Putamen (tissue), 1 donor: ENCODE data around the gene ST8SIA6.
"Not testable (repeated sequence)": the region's sequence is repeated elsewhere in the genome, so short reads cannot be mapped to it uniquely, and the experiment has no call there.

Source experiments
- DNase-seq: peaks from one replicate; pipeline ENCODE4 v3.0.0-alpha.2; 2016; ENCODE audit warnings: low spot score

Gene ST8SIA6

GRCh38 chr10:17426263-17426750, 28.1 kb downstream of the ST8SIA6 start:
- no peak for DNase-seq

GRCh38 chr10:17425584-17426262, 28.7 kb downstream of the ST8SIA6 start:
- no peak for DNase-seq

GRCh38 chr10:17423632-17424186, 30.7 kb downstream of the ST8SIA6 start:
- DNase-seq: no peak

DNA sequence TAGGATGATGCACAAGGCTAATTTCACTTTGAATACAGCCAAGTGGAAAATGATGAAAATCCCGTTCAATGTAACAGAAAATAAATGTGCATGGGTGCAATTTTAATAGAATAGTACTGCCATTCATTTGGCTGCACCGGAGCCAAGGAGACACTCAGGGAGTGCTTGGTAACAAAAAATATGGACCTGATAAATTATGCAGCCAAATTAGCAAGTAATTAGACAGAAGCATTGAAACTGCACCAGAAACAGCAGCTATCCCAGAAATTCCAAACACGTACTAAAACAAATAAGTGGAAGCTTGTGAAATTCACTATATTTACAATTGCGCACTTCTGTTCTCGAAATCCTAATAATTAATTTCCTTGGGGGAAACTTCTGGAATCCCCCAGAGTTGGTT, 31.5 kb downstream of the ST8SIA6 start:
- DNase-seq: no peak

DNA sequence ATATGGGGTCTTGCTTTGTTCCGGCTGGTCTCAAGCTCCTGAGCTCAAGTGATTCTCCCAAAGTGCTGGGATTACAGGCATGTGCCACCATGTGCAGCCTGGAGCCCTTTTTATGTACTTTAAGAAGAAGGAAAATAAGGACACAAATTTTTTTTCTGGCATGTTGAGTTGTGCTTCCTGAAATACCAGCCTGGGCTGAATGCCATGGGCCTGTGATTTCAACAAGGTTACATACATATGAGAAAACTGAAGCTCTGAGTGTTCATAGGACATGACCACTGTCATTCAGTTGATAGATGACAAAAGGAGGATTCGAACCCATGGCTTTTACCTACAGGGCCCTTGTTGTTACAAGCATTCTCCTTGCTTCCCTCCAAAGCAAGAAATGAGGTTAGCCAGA, 36.1 kb downstream of the ST8SIA6 start:
- no peak for DNase-seq

DNA sequence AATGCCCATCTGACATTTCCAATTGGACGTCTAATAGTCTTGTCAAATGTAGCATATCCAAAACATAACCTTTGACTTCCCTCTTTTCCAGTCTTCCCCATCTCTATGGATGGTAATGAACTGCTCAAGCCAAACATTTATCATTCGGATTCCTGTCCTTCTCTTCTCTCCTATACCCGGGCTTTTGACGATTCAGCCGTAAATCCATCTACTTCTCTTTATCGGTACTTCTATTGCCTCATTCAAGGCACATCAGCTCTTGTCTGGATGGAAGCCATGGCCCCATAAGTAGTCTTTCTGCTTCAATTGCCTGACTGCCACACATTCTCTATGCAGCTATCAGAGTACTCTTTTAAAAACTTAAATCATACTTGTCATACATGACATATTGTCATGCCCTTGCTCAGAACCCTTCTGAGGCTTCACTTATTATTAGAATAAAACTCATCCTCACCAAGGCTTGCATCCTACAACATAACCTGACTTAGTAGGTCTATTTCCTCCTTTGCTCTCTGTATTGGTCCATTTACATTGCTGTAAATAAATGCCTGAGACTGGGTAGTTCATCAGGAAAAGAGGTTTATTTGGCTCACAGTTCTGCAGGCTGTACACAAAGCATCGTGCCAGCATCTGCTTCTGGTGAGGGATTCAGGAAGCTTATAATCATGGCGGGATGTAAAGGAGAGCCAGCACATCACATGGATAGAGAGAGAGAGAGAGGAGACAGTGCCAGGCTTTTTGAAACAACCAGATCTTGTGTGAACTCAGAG, 37.8 kb downstream of the ST8SIA6 start:
- no peak for DNase-seq

- DNase-seq: no peak
Observed at GRCh38 chr10:17415046-17415658, 39.2 kb downstream of the ST8SIA6 start.

DNA sequence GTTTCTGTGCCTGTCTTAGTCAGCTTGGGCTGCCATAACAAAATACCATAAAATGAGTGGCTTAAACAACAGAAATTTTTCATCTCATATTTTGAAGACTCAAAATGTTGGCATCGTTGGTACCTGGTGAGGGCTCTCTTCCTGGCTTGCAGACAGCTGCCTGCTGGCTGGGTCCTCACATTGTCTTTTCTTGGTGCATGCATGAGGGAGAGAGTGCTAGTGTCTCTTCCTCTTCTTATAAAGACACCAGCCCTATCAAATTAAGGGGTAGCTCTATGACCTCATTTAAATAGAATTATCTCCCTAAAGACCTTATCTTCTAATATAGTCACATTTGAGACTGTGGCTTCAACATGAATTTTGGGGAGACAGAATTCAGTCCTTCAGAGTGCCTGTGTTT, 39.9 kb downstream of the ST8SIA6 start:
- DNase-seq: no peak

- DNase-seq: no peak
Observed at GRCh38 chr10:17413876-17414275, 40.5 kb downstream of the ST8SIA6 start.

- DNase-seq: no peak
Observed at GRCh38 chr10:17412323-17412722, 42.1 kb downstream of the ST8SIA6 start.

- DNase-seq: no peak
Observed at GRCh38 chr10:17410907-17411306, 43.5 kb downstream of the ST8SIA6 start.

DNA sequence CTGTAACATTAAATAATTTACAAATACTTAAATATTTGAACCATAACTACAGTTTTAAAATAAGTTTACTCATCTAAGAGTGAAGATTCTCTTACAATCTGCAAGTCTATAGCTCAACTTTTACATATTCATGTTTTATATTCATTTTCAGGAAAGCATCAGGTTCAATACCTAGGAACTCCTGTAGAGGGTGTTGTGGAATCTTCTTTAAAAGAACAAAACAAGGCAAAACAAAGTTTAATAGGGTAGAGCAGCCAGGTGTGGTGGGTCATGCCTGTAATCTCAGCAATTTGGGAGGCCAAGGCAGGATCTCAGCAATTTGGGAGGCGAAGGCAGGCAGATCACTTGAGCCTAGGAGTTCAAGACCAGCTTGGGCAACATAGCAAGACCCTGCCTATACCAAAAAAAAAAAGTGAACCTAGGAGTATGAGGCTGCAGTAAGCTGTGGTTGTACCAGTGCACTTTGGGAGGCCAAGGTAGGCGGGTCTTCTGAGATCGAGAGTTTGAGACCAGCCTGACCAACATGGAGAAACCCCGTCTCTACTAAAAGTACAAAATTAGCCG, 45.1 kb downstream of the ST8SIA6 start:
- DNase-seq: no peak

GRCh38 chr10:17407047-17407446, 47.3 kb downstream of the ST8SIA6 start:
- no peak for DNase-seq

- no peak for DNase-seq
Observed at GRCh38 chr10:17406036-17406834, 48.2 kb downstream of the ST8SIA6 start.

GRCh38 chr10:17403161-17403560, 51.2 kb downstream of the ST8SIA6 start:
- no peak for DNase-seq

- DNase-seq: not testable (repeated sequence)
Observed at GRCh38 chr10:17402040-17402439, 52.4 kb downstream of the ST8SIA6 start.

DNA sequence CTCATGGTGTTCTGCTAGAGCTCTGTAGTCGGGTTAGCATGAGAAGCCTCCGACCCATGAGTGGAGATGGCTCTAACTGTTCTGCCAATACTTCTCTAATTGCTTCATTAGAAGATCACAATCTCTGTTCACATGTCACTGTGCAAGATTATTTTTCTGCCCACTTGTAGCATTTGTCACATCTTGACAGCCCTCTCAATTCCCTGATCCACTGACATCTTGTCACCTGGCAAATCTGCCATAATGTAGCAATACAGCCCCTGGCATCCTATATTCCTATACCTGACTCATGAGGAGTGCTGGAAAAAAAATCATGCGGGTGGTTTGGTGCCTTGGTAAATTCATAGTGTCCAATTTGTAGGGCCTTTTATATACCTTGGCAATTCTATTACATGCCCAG, 58.4 kb downstream of the ST8SIA6 start:
- no peak for DNase-seq

- DNase-seq: no peak
Observed at GRCh38 chr10:17394854-17395253, 59.5 kb downstream of the ST8SIA6 start.

DNA sequence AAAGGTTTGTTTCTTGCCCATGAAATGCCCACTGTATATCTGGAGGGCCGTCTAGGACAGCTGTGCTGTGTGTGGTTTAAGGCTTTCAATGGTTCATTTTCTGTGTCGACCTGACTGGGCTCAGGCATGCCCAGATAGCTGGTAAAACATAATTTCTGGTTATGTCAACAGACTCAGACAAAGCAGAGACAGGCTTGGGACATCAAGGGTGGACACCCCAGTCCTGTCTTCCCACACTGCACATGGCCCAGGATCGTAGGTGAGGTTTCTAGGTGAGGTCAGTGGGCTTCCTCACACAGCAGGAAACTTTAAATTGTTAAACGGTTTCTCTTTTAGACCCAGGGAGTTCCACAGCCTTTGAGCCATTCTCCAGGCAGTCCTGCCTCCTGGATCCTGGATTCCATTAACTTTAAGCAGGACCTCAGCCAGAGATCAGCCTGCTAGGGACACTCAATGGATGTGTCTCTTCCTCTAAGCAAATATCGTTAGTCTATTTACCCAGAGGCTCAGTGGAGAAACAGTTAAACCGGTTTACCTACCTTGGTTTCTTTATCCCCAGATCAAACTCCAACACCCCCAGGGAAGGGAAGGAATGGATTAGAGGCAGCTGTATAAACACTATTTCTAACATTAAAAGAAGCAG, 66.4 kb downstream of the ST8SIA6 start:
- no peak for DNase-seq

GRCh38 chr10:17386616-17387075, 67.7 kb downstream of the ST8SIA6 start:
- no peak for DNase-seq

- DNase-seq: no peak
Observed at GRCh38 chr10:17386021-17386420, 68.4 kb downstream of the ST8SIA6 start.
